HEK293 (cell line): Measurements from ENCODE around the gene UGT3A1.

Experiments
- GFI1B ChIP-seq: fragments of 450-650 bp; formaldehyde crosslinking; IDR thresholded peaks from 2 replicates; pipeline ENCODE4 v1.5.1; 2016; ENCODE audit warnings: missing biosample characterization, missing genetic modification characterization
- KLF7 ChIP-seq: fragments of 450-650 bp; formaldehyde crosslinking; IDR thresholded peaks from 2 replicates; pipeline ENCODE4 v1.5.1; 2016; ENCODE audit warnings: missing biosample characterization, missing genetic modification characterization, borderline replicate concordance
- MYNN ChIP-seq: fragments of 450-650 bp; formaldehyde crosslinking; IDR thresholded peaks from 2 replicates; pipeline ENCODE4 v1.5.1; 2016; ENCODE audit warnings: missing biosample characterization, missing genetic modification characterization, borderline replicate concordance
- MZF1 ChIP-seq: fragments of 450-650 bp; formaldehyde crosslinking; IDR thresholded peaks from 2 replicates; pipeline ENCODE4 v1.5.1; 2017; ENCODE audit warnings: missing biosample characterization, missing genetic modification characterization, borderline replicate concordance
- RBAK ChIP-seq: fragments of 450-650 bp; formaldehyde crosslinking; IDR thresholded peaks from 2 replicates; pipeline ENCODE4 v1.5.1; 2016; ENCODE audit warnings: missing biosample characterization, missing genetic modification characterization
- ZBTB21 ChIP-seq: fragments of 450-650 bp; formaldehyde crosslinking; IDR thresholded peaks from 2 replicates; pipeline ENCODE4 v1.5.1; 2017; ENCODE audit warnings: missing biosample characterization, missing genetic modification characterization
- ZBTB8A ChIP-seq: fragments of 450-650 bp; formaldehyde crosslinking; IDR thresholded peaks from 2 replicates; pipeline ENCODE4 v1.5.1; 2016; ENCODE audit warnings: missing biosample characterization, missing genetic modification characterization
- ZNF138 ChIP-seq: fragments of 450-650 bp; formaldehyde crosslinking; IDR thresholded peaks from 2 replicates; pipeline ENCODE4 v1.5.1; 2016; ENCODE audit warnings: missing biosample characterization, missing genetic modification characterization, borderline replicate concordance
- ZNF140 ChIP-seq: fragments of 450-650 bp; formaldehyde crosslinking; IDR thresholded peaks from 2 replicates; pipeline ENCODE4 v1.5.1; 2016; ENCODE audit warnings: missing biosample characterization, missing genetic modification characterization
- ZNF19 ChIP-seq: fragments of 450-650 bp; formaldehyde crosslinking; IDR thresholded peaks from 2 replicates; pipeline ENCODE4; 2016; ENCODE audit warnings: missing biosample characterization, missing genetic modification characterization, low read depth
- ZNF354C ChIP-seq: fragments of 450-650 bp; formaldehyde crosslinking; IDR thresholded peaks from 2 replicates; pipeline ENCODE4 v1.5.1; 2016; ENCODE audit warnings: missing biosample characterization, missing genetic modification characterization, low read depth, borderline replicate concordance
- ZNF394 ChIP-seq: fragments of 450-650 bp; formaldehyde crosslinking; IDR thresholded peaks from 2 replicates; pipeline ENCODE4 v1.5.1; 2016; ENCODE audit warnings: missing biosample characterization, missing genetic modification characterization, mild to moderate bottlenecking, moderate library complexity, borderline replicate concordance
- ZNF404 ChIP-seq: fragments of 450-650 bp; formaldehyde crosslinking; IDR thresholded peaks from 2 replicates; pipeline ENCODE4 v1.5.1; 2017; ENCODE audit warnings: missing biosample characterization, missing genetic modification characterization
- ZNF433 ChIP-seq: fragments of 450-650 bp; formaldehyde crosslinking; IDR thresholded peaks from 2 replicates; pipeline ENCODE4 v1.5.1; 2016; ENCODE audit warnings: missing biosample characterization, missing genetic modification characterization, low read depth
- ZNF501 ChIP-seq: fragments of 450-650 bp; formaldehyde crosslinking; IDR thresholded peaks from 2 replicates; pipeline ENCODE4 v1.5.1; 2016; ENCODE audit warnings: missing biosample characterization, missing genetic modification characterization
- ZNF510 ChIP-seq: fragments of 450-650 bp; formaldehyde crosslinking; IDR thresholded peaks from 2 replicates; pipeline ENCODE4 v1.5.1; 2018; ENCODE audit warnings: mild to moderate bottlenecking, missing genetic modification characterization, missing biosample characterization; ENCODE audit not compliant: insufficient replicate concordance
- ZNF514 ChIP-seq: fragments of 450-650 bp; formaldehyde crosslinking; IDR thresholded peaks from 2 replicates; pipeline ENCODE4 v1.5.1; 2016; ENCODE audit warnings: missing biosample characterization, missing genetic modification characterization
- ZNF529 ChIP-seq: fragments of 450-650 bp; formaldehyde crosslinking; IDR thresholded peaks from 2 replicates; pipeline ENCODE4 v1.5.1; 2017; ENCODE audit warnings: missing genetic modification characterization, missing biosample characterization; ENCODE audit not compliant: insufficient replicate concordance
- ZNF558 ChIP-seq: fragments of 450-650 bp; formaldehyde crosslinking; IDR thresholded peaks from 2 replicates; pipeline ENCODE4 v1.5.1; 2016; ENCODE audit warnings: missing biosample characterization, missing genetic modification characterization
- ZNF629 ChIP-seq: fragments of 450-650 bp; formaldehyde crosslinking; IDR thresholded peaks from 2 replicates; pipeline ENCODE4 v1.5.1; 2017; ENCODE audit warnings: missing biosample characterization, missing genetic modification characterization
- ZNF654 ChIP-seq: fragments of 450-650 bp; formaldehyde crosslinking; IDR thresholded peaks from 2 replicates; pipeline ENCODE4 v1.5.1; 2016; ENCODE audit warnings: low read depth, missing biosample characterization, missing genetic modification characterization
- ZNF664 ChIP-seq: fragments of 450-650 bp; formaldehyde crosslinking; IDR thresholded peaks from 2 replicates; pipeline ENCODE4 v1.5.1; 2016; ENCODE audit warnings: missing biosample characterization, missing genetic modification characterization
- ZXDB ChIP-seq: fragments of 450-650 bp; formaldehyde crosslinking; IDR thresholded peaks from 2 replicates; pipeline ENCODE4 v1.5.1; 2016; ENCODE audit warnings: missing biosample characterization, missing genetic modification characterization
- TF ChIP-seq, protein P1 (sequence below): fragments of 450-650 bp; formaldehyde crosslinking; IDR thresholded peaks from 2 replicates; pipeline ENCODE4 v1.5.1; 2016; ENCODE audit warnings: missing biosample characterization, missing genetic modification characterization, borderline replicate concordance
- TF ChIP-seq, protein P2 (sequence below): fragments of 450-650 bp; formaldehyde crosslinking; conservative IDR thresholded peaks from 2 replicates; pipeline ENCODE4 v1.5.1; 2016; ENCODE audit warnings: low read depth, missing biosample characterization, missing genetic modification characterization
- TF ChIP-seq, protein P3 (sequence below): fragments of 450-650 bp; formaldehyde crosslinking; conservative IDR thresholded peaks from 2 replicates; pipeline ENCODE4 v1.5.1; 2016; ENCODE audit warnings: low read depth, missing biosample characterization, missing genetic modification characterization

The UGT3A1 gene

DNA sequence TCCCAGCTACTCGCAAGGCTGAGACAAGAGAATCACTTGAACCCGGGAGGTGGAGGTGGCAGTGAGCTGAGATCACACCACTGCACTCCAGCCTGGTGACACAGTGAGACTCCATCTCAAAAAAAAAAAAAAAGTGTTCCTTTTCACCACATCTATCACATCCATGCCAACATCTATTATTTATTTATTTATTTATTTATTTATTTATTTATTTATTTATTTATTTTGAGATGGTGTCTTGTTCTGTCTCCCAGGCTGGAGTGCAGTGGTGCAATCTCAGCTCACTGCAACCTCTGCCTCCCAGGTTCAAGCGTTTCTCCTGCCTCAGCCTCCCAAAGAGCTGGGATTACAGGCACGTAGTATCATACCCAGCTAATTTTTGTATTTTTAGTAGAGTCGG lies 28.4 kb upstream of the UGT3A1 start (continued):
- peak; percentile 40; the same call in 1 of the 2 replicates for TF ChIP-seq ZBTB21 (tag by site-specific recombination)
- TF ChIP-seq ZNF529, result peak; percentile 64
- TF ChIP-seq ZNF354C (tag by site-specific recombination), result 0 out of 2 replicates have a peak, but pooled peaks have one; percentile 16
- peak; percentile 95 for TF ChIP-seq ZNF140 (tag by site-specific recombination)
- peak; percentile 97 for TF ChIP-seq ZNF394 (tag by site-specific recombination)
- peak; percentile 22; the same call in 1 of the 2 replicates for TF ChIP-seq MYNN
- peak; percentile 88 for TF ChIP-seq ZNF558
- TF ChIP-seq, protein P1, sequence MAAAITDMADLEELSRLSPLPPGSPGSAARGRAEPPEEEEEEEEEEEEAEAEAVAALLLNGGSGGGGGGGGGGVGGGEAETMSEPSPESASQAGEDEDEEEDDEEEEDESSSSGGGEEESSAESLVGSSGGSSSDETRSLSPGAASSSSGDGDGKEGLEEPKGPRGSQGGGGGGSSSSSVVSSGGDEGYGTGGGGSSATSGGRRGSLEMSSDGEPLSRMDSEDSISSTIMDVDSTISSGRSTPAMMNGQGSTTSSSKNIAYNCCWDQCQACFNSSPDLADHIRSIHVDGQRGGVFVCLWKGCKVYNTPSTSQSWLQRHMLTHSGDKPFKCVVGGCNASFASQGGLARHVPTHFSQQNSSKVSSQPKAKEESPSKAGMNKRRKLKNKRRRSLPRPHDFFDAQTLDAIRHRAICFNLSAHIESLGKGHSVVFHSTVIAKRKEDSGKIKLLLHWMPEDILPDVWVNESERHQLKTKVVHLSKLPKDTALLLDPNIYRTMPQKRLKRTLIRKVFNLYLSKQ (tag by site-specific recombination), result peak; percentile 88; the same call in 1 of the 2 replicates
- TF ChIP-seq, protein P2, sequence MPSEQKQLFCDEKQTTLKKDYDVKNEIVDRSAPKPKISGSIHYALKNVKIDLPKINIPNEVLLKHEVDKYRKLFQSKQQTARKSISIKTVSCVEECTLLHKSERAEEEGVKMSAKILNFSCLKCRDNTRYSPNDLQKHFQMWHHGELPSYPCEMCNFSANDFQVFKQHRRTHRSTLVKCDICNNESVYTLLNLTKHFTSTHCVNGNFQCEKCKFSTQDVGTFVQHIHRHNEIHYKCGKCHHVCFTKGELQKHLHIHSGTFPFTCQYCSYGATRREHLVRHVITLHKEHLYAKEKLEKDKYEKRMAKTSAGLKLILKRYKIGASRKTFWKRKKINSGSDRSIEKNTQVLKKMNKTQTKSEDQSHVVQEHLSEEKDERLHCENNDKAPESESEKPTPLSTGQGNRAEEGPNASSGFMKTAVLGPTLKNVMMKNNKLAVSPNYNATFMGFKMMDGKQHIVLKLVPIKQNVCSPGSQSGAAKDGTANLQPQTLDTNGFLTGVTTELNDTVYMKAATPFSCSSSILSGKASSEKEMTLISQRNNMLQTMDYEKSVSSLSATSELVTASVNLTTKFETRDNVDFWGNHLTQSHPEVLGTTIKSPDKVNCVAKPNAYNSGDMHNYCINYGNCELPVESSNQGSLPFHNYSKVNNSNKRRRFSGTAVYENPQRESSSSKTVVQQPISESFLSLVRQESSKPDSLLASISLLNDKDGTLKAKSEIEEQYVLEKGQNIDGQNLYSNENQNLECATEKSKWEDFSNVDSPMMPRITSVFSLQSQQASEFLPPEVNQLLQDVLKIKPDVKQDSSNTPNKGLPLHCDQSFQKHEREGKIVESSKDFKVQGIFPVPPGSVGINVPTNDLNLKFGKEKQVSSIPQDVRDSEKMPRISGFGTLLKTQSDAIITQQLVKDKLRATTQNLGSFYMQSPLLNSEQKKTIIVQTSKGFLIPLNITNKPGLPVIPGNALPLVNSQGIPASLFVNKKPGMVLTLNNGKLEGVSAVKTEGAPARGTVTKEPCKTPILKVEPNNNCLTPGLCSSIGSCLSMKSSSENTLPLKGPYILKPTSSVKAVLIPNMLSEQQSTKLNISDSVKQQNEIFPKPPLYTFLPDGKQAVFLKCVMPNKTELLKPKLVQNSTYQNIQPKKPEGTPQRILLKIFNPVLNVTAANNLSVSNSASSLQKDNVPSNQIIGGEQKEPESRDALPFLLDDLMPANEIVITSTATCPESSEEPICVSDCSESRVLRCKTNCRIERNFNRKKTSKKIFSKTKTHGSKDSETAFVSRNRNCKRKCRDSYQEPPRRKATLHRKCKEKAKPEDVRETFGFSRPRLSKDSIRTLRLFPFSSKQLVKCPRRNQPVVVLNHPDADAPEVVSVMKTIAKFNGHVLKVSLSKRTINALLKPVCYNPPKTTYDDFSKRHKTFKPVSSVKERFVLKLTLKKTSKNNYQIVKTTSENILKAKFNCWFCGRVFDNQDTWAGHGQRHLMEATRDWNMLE, result peak; percentile 94
- peak; percentile 68; the same call in 1 of the 2 replicates for TF ChIP-seq ZNF19 (tag by site-specific recombination)
- peak; percentile 93 for TF ChIP-seq ZNF404 (tag by site-specific recombination)
- TF ChIP-seq ZNF629, result peak; percentile 58; the same call in 1 of the 2 replicates
- TF ChIP-seq ZNF510, result peak; percentile 79
- TF ChIP-seq, protein P3, sequence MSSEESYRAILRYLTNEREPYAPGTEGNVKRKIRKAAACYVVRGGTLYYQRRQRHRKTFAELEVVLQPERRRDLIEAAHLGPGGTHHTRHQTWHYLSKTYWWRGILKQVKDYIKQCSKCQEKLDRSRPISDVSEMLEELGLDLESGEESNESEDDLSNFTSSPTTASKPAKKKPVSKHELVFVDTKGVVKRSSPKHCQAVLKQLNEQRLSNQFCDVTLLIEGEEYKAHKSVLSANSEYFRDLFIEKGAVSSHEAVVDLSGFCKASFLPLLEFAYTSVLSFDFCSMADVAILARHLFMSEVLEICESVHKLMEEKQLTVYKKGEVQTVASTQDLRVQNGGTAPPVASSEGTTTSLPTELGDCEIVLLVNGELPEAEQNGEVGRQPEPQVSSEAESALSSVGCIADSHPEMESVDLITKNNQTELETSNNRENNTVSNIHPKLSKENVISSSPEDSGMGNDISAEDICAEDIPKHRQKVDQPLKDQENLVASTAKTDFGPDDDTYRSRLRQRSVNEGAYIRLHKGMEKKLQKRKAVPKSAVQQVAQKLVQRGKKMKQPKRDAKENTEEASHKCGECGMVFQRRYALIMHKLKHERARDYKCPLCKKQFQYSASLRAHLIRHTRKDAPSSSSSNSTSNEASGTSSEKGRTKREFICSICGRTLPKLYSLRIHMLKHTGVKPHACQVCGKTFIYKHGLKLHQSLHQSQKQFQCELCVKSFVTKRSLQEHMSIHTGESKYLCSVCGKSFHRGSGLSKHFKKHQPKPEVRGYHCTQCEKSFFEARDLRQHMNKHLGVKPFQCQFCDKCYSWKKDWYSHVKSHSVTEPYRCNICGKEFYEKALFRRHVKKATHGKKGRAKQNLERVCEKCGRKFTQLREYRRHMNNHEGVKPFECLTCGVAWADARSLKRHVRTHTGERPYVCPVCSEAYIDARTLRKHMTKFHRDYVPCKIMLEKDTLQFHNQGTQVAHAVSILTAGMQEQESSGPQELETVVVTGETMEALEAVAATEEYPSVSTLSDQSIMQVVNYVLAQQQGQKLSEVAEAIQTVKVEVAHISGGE, result peak; percentile 85
- peak; percentile 83 for TF ChIP-seq ZBTB8A
- TF ChIP-seq RBAK (tag by site-specific recombination), result peak; percentile 53; the same call in 1 of the 2 replicates
- peak; percentile 64; the same call in 1 of the 2 replicates for TF ChIP-seq GFI1B (tag by site-specific recombination)
- TF ChIP-seq ZNF664 (tag by site-specific recombination), result peak; percentile 54; the same call in 1 of the 2 replicates
- TF ChIP-seq ZXDB, result peak; percentile 85
- TF ChIP-seq ZNF433, result peak; percentile 70; the same call in 1 of the 2 replicates
- peak; percentile 70; the same call in 1 of the 2 replicates for TF ChIP-seq KLF7 (tag by site-specific recombination)
- TF ChIP-seq ZNF514 (tag by site-specific recombination), result 0 out of 2 replicates have a peak, but pooled peaks have one; percentile 78
- TF ChIP-seq ZNF501 (tag by site-specific recombination), result peak; percentile 70; the same call in 1 of the 2 replicates
- TF ChIP-seq MZF1, result peak; percentile 61; the same call in 1 of the 2 replicates
- TF ChIP-seq ZNF654 (tag by site-specific recombination), result peak; percentile 37
- peak; percentile 84; the same call in 1 of the 2 replicates for TF ChIP-seq ZNF138 (tag by site-specific recombination)
